Measurements from ENCODE around the gene BAD. TPM values are rescaled to one million over a fixed set of nuclear protein-coding genes. Genes with fewer than 3 reads are reported as not detected.
A peak's percentile ranks its signal among the peaks of the same experiment; 100 is the strongest.

BAD gene
- total RNA-seq, 1 donor, result 26.7 TPM

GRCh38 chr11:64305075-64305690 lies 20.7 kb upstream of the BAD start, which contains the start of gene ESRRA:
TSS of gene ESRRA (plus strand) at chr11:64305524. CDS start at chr11:64307180, 1,656 bp downstream.
- Histone ChIP-seq H3K9me3 (ENCODE audit: low read depth, low read length) (no peaks in the 10 kb centered on the region), H3K27me3 (ENCODE audit: insufficient read depth, low read length) (peaks cover 11% of the 10 kb centered on the region), H3K4me3 (ENCODE audit: low read length) (peak within 1 kb of the TSS; percentile 65), H3K4me1 (ENCODE audit: insufficient read depth, low read length) (peaks cover 42% of the 10 kb centered on the region)

GRCh38 chr11:64304316-64305072 lies 20.0 kb upstream of the BAD start:
- peak overlapping the region; percentile 65 for H3K4me3 ChIP-seq (ENCODE audit: low read length)
- peaks cover 18% of the 10 kb centered on the region for H3K27me3 ChIP-seq (ENCODE audit: insufficient read depth, low read length)
- peaks cover 49% of the 10 kb centered on the region for H3K4me1 ChIP-seq (ENCODE audit: insufficient read depth, low read length)
- no peaks in the 10 kb centered on the region for H3K9me3 ChIP-seq (ENCODE audit: low read depth, low read length)

- Histone ChIP-seq H3K4me1 (ENCODE audit: insufficient read depth, low read length) (peaks cover 54% of the 10 kb centered on the region), H3K27me3 (ENCODE audit: insufficient read depth, low read length) (peaks cover 23% of the 10 kb centered on the region), H3K9me3 (ENCODE audit: low read depth, low read length) (no peaks in the 10 kb centered on the region), H3K4me3 (ENCODE audit: low read length) (peak overlapping the region; percentile 65)
Observed at GRCh38 chr11:64304032-64304315, 19.5 kb upstream of the BAD start.

GRCh38 chr11:64303109-64304031 lies 18.9 kb upstream of the BAD start:
- H3K9me3 ChIP-seq (ENCODE audit: low read depth, low read length), result no peaks in the 10 kb centered on the region
- H3K4me1 ChIP-seq (ENCODE audit: insufficient read depth, low read length), result peaks cover 55% of the 10 kb centered on the region
- no peak overlapping the region for H3K4me3 ChIP-seq (ENCODE audit: low read length)
- H3K27me3 ChIP-seq (ENCODE audit: insufficient read depth, low read length), result peaks cover 29% of the 10 kb centered on the region

- Histone ChIP-seq H3K9me3 (ENCODE audit: low read depth, low read length) (no peaks in the 10 kb centered on the region), H3K4me1 (ENCODE audit: insufficient read depth, low read length) (peaks cover 40% of the 10 kb centered on the region), H3K27me3 (ENCODE audit: insufficient read depth, low read length) (peaks cover 62% of the 10 kb centered on the region), H3K4me3 (ENCODE audit: low read length) (no peak within 1 kb of the TSS)
Observed at GRCh38 chr11:64299847-64300648, 15.6 kb upstream of the BAD start, which contains the start of gene CATSPERZ. TSS of gene CATSPERZ (plus strand) at chr11:64300358. CDS start at chr11:64300411, 53 bp downstream.

GRCh38 chr11:64298966-64299846 lies 14.7 kb upstream of the BAD start:
- Histone ChIP-seq H3K9me3 (ENCODE audit: low read depth, low read length) (no peaks in the 10 kb centered on the region), H3K4me3 (ENCODE audit: low read length) (no peak overlapping the region), H3K4me1 (ENCODE audit: insufficient read depth, low read length) (peaks cover 34% of the 10 kb centered on the region), H3K27me3 (ENCODE audit: insufficient read depth, low read length) (peaks cover 71% of the 10 kb centered on the region)

GRCh38 chr11:64297699-64298358 lies 13.4 kb upstream of the BAD start:
- Histone ChIP-seq H3K4me3 (ENCODE audit: low read length) (no peak overlapping the region), H3K9me3 (ENCODE audit: low read depth, low read length) (no peaks in the 10 kb centered on the region), H3K27me3 (ENCODE audit: insufficient read depth, low read length) (peaks cover 84% of the 10 kb centered on the region), H3K4me1 (ENCODE audit: insufficient read depth, low read length) (peaks cover 28% of the 10 kb centered on the region)

GRCh38 chr11:64296830-64297698 lies 12.6 kb upstream of the BAD start:
- Histone ChIP-seq H3K4me3 (ENCODE audit: low read length) (no peak overlapping the region), H3K27me3 (ENCODE audit: insufficient read depth, low read length) (peaks cover 91% of the 10 kb centered on the region), H3K4me1 (ENCODE audit: insufficient read depth, low read length) (peaks cover 35% of the 10 kb centered on the region), H3K9me3 (ENCODE audit: low read depth, low read length) (no peaks in the 10 kb centered on the region)

GRCh38 chr11:64296236-64296635 lies 11.8 kb upstream of the BAD start:
- H3K4me3 ChIP-seq (ENCODE audit: low read length), result no peak overlapping the region
- peaks cover 90% of the 10 kb centered on the region for H3K27me3 ChIP-seq (ENCODE audit: insufficient read depth, low read length)
- peaks cover 38% of the 10 kb centered on the region for H3K4me1 ChIP-seq (ENCODE audit: insufficient read depth, low read length)
- H3K9me3 ChIP-seq (ENCODE audit: low read depth, low read length), result no peaks in the 10 kb centered on the region

GRCh38 chr11:64295760-64296159 lies 11.3 kb upstream of the BAD start:
- H3K27me3 ChIP-seq (ENCODE audit: insufficient read depth, low read length), result peaks cover 92% of the 10 kb centered on the region
- peaks cover 35% of the 10 kb centered on the region for H3K4me1 ChIP-seq (ENCODE audit: insufficient read depth, low read length)
- no peaks in the 10 kb centered on the region for H3K9me3 ChIP-seq (ENCODE audit: low read depth, low read length)
- H3K4me3 ChIP-seq (ENCODE audit: low read length), result no peak overlapping the region

- H3K4me1 ChIP-seq (ENCODE audit: insufficient read depth, low read length), result peaks cover 25% of the 10 kb centered on the region
- H3K27me3 ChIP-seq (ENCODE audit: insufficient read depth, low read length), result peaks cover 91% of the 10 kb centered on the region
- H3K9me3 ChIP-seq (ENCODE audit: low read depth, low read length), result no peaks in the 10 kb centered on the region
- no peak overlapping the region for H3K4me3 ChIP-seq (ENCODE audit: low read length)
Observed at GRCh38 chr11:64294774-64295173, 10.3 kb upstream of the BAD start.

- Histone ChIP-seq H3K27me3 (ENCODE audit: insufficient read depth, low read length) (peaks cover 69% of the 10 kb centered on the region), H3K4me3 (ENCODE audit: low read length) (no peak overlapping the region), H3K9me3 (ENCODE audit: low read depth, low read length) (no peaks in the 10 kb centered on the region), H3K4me1 (ENCODE audit: insufficient read depth, low read length) (peaks cover 16% of the 10 kb centered on the region)
Observed at GRCh38 chr11:64292460-64293254, 8.2 kb upstream of the BAD start.
